GM19035 (cell line): ENCODE results near the gene KRT85.

Source experiments
- ATAC-seq: cut with Tn5 transposase; IDR thresholded peaks from one replicate; pipeline ENCODE4 v1.9.1; 2021; ENCODE audit not compliant: unreplicated experiment

KRT85 gene

DNA sequence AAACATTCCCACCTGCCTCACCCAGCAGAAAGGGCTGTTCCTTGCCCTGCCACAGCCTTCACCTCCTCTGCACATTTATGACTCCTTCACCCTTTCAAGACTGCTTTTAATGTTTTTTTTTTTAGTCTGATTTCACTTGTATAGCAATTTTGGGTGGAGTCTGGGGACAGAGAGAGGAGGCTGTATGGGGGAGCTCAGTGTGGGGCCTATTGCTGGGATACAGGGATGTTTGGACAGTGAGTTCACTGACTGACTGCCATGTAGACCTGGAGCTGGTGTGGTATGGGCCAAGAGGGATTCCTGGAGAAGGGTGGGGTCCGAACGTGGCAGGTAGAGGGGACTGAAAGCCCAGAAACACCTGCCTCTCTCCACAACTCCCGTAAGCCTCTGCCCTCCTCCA lies 1.9 kb upstream of the KRT85 start:
- no peak for ATAC-seq

GRCh38 chr12:52368508-52368907 lies 1.2 kb upstream of the KRT85 start:
- ATAC-seq: no peak

DNA sequence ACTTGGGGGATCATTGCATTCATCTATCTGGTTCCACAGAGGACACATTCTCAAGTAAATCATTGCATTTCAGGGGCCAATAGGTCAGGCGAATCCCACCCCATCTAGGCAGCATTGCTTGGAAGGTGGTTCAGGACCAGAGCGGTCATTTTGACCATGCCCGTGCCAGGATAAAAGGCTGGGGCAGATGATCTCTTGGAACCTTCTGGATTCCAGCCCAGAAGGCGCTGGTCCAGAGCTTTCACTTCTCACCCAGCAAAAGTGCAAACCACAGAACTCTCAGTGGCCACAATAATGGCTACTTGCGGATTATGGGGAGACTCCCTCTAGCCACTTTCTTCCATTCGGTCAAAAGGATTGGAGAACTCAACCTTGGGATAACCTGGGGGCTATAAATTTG lies 595 bp upstream of the KRT85 start:
- no peak for ATAC-seq

GRCh38 chr12:52364901-52365489 lies 2.3 kb downstream of the KRT85 start:
- ATAC-seq: no peak

DNA sequence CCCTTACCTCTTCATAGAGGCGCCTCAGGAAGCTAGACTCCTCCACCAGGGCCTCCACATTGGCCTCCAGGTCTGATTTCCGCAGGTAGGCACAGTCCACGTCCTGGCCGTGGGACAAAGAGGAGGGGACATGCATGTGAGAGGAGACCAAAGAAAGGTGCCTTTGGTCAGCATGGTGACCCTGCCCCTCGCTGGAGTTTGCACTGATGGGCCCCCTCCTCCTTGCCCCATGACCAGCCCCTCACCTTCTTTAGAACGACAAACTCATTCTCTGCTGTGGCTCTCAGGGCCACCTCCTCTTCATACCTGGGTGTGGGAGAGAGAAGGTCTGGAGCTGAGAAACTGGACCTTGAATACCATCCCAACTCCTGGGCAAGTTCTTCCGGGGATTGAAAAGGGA lies 3.2 kb downstream of the KRT85 start:
- no peak for ATAC-seq

DNA sequence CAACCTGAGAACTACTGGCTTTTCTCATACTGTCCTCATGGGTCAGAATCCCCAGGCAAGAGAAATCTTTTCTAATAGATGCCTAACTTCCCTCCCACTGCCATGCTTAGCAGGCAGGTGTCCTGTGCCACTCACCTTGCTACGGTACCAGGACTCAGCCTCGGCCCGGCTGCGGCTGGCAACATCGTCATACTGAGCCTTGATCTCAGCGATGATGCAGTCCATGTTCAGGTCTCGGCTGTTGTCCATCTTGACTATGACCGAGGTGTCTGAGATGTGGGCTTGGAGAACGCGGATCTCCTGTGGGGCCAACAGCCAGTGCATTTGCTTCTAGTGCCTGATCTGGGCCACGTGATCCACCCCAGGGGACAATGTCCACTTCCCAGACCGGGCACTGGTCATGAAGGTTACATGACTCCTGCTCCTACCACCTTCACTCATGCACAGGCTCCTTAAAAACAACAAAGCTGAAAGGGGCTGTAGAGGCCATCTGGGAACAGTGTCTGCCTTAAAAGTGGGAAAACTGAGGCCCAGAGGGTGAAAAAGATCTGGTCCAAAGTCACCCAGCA lies 4.1 kb downstream of the KRT85 start:
- no peak for ATAC-seq

GRCh38 chr12:52362118-52362726 lies 5.1 kb downstream of the KRT85 start:
- no peak for ATAC-seq

DNA sequence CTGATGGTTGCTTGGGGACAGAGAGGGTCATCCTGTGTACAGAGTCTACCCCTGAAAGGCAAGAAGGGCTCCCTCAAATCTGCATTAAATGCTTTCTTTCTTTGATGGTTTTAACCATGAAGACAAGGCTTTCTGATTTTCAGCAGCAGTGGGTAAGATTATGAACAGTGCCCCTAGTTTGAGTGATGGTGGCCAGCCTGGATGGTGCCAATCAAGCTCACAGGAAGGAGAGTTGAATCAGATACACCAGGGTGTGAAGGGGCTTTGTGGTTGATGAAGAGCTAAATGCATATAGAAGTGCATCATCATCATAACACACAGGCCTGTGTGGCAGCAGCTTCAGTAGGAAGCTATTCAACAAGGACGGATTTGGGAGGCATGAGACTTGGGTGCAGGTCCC lies 5.7 kb downstream of the KRT85 start:
- no peak for ATAC-seq

- no peak for ATAC-seq
Observed at GRCh38 chr12:52360663-52361271, 6.5 kb downstream of the KRT85 start.

- no peak for ATAC-seq
Observed at GRCh38 chr12:52360106-52360662, 7.1 kb downstream of the KRT85 start.

DNA sequence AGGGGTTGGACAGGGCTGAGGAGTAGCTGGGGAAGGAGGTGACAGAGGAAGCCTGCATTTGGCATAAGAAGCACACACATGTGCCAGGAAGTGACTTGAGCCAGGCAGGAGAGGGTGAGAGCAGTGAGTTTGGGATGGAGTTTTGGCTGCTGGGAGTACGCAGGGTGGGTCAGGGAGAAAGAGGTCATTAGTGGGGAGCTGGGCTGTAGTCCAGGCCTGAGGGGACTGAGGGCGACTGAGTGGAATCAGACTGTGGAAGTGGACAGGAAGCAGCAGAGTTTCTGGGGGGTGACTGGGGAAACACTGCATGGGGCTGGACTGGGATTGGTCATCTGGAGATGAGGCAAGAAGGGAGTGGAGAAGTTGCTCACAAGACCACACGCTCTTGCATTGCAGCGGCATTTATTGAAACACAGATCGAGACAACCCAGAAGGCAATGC lies 7.6 kb downstream of the KRT85 start:
- no peak for ATAC-seq

DNA sequence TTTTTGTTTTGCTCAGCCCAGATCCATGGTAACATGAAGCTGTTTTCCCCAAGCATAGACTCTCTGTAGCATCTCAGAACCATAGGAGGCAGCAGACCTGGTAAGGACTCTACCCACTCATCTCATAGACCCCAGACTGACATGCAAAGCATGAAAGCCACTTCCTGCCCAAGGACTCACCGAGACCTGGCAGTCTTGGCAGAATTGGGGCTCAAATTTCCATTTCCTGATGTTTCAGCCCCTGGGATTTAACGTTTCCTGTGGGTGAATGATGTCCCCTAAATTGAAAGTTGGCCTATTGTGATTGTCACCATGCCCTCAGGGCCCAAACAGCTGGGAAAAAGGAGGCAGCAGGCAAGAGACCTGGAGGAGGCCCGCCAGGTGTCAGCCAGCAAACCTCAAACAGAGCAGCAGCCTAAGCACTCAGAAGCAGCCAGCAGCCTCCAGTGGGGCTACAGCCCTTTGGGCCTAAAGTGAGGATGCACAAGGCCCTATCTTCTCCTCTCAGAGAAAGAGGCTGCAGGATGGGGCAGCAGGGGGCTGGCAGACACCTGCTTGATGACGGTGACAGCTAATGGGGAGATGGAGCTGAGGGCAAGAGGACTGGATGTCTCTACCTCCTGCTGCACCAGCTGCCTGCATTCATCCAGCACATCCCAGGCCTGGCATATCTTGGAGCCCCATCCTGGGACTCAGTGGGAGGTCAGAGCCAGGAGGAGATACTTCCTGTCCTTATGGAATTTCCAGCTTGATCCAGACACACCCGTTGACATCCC lies 8.5 kb downstream of the KRT85 start:
- peak; percentile 95 for ATAC-seq

- no peak for ATAC-seq
Observed at GRCh38 chr12:52356762-52357580, 10.3 kb downstream of the KRT85 start.

GRCh38 chr12:52356031-52356761 lies 11.1 kb downstream of the KRT85 start:
- no peak for ATAC-seq

DNA sequence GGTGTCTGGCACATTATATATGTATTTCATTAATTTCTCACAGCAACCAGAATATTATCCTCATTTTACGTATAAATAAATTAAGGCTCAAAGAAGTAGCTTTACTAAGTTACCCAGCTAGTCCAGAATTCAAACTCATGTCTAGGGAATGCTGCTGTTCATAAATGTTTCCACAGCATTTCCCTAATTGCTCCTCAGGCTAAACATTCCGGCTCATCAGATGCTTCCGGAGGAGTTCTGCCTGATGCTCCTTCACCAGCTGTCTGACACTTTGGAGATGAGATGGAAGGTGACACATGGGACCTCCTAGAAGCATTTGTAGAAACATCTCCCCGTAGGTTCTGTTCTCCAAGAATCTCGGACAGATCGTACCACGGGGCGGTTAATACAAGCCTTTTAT lies 12.1 kb downstream of the KRT85 start:
- no peak for ATAC-seq

GRCh38 chr12:52354200-52354599 lies 13.1 kb downstream of the KRT85 start:
- no peak for ATAC-seq

- ATAC-seq: no peak
Observed at GRCh38 chr12:52353766-52354165, 13.5 kb downstream of the KRT85 start.

GRCh38 chr12:52352951-52353350 lies 14.3 kb downstream of the KRT85 start:
- ATAC-seq: no peak

DNA sequence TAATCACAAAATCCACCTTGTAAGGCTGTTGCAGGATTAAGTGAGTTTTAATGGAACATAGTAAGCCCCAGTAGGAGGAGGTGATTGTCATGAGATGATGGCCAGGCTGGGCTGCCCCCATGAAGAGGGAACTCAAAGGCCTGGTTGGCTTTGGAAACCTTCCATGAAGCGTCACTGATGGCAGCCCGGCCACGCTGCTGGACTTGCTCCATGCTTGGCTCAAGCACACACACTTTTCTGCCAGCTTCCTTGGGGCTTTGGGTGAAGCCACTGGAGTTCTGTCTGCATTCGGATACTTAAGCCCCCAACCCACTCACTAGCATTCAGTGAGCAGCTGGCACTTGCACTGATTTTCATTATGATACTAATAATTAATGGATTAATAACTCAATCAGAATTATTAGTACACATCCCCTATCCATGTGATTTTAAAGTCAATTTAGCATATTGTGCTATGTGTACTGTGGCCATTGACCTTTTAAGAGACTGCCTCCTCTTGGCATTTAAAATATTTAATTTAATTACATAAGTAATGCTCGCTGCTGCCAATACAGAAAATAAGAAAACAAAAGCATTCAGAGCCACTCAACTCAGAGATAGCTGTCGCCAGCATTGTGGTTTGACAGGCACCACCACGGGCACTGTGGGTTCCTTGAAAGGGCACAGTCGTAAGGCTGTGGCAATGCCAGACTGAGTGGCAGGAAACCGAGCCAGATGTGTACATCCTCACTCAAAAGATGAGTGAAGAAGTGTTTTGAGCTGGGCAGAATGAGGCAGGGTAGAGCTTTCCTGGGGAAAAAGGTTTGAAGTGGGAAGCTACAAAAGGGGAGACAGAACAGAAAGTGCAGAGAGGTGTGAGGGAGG lies 15.9 kb downstream of the KRT85 start:
- ATAC-seq: no peak
